OCI-LY7 (cell line): ENCODE data around the gene ATAD5. TPM values are rescaled to one million over a fixed set of nuclear protein-coding genes. Genes with fewer than 3 reads are reported as not detected.
"Not testable (repeated sequence)": the region's sequence is repeated elsewhere in the genome, so short reads cannot be mapped to it uniquely, and the experiment has no call there.

ENCODE experiments used
- BruUV-seq: library from RNA; stranded (reverse); fragments of 400-500 nt; replicated peaks from 2 replicates; lab custom pipeline; 2021; lab: Mats Ljungman, UMichigan
- CTCF ChIA-PET: fragments of 300-600 bp; sonication (Branson Sonifier 250); formaldehyde crosslinking; loops from one replicate; lab custom pipeline; 2022; ENCODE audit warnings: antibody characterized with exemption; ENCODE audit not compliant: unreplicated experiment; lab: Charles Lee
- POLR2A ChIA-PET: fragments of 300-600 bp; sonication (Branson Sonifier 250); formaldehyde crosslinking; loops from one replicate; lab custom pipeline; 2022; ENCODE audit warnings: antibody characterized with exemption; lab: Charles Lee
- DNase-seq: peaks from one replicate; pipeline ENCODE4 v3.0.0-alpha.2; 2015; ENCODE audit warnings: low spot score
- H2AFZ ChIP-seq: fragments of 200-600 bp; sonication (generic), shearing (Covaris generic); 2 replicates; pipeline ENCODE4 v1.6.1; 2014; ENCODE audit warnings: mild to moderate bottlenecking, antibody characterized with exemption, low read length, moderate library complexity
- H3K27ac ChIP-seq: fragments of 200-600 bp; sonication (generic); 2 replicates; pipeline ENCODE4 v1.5.1; 2014; ENCODE audit warnings: mixed run types, low read depth, mild to moderate bottlenecking, moderate library complexity, low read length, inconsistent platforms; ENCODE audit not compliant: poor library complexity, severe bottlenecking
- H3K36me3 ChIP-seq: fragments of 200-600 bp; sonication (generic); 2 replicates; pipeline ENCODE4 v1.6.1; 2014; ENCODE audit warnings: mild to moderate bottlenecking, antibody characterized with exemption, low read length, moderate library complexity, mixed read lengths; ENCODE audit not compliant: insufficient read depth
- H3K4me1 ChIP-seq: fragments of 200-600 bp; sonication (generic); 2 replicates; pipeline ENCODE4 v1.5.1; 2014; ENCODE audit warnings: mild to moderate bottlenecking, low read length; ENCODE audit not compliant: insufficient read depth, poor library complexity, severe bottlenecking
- H3K4me2 ChIP-seq: fragments of 200-600 bp; sonication (generic); 2 replicates; pipeline ENCODE4 v1.6.1; 2014; ENCODE audit warnings: mild to moderate bottlenecking, low read length
- H3K4me3 ChIP-seq: fragments of 200-600 bp; sonication (generic); 2 replicates; pipeline ENCODE4 v1.5.1; 2014; ENCODE audit warnings: mild to moderate bottlenecking, low read depth, low read length; ENCODE audit not compliant: poor library complexity, severe bottlenecking
- H3K79me2 ChIP-seq: fragments of 200-600 bp; sonication (generic); 2 replicates; pipeline ENCODE4 v1.6.1; 2016; ENCODE audit warnings: low read depth, mild to moderate bottlenecking, low read length, moderate library complexity, mixed read lengths; ENCODE audit not compliant: insufficient read depth
- H3K9me2 ChIP-seq: fragments of 200-600 bp; sonication (generic); 2 replicates; pipeline ENCODE4 v1.6.1; 2016; ENCODE audit warnings: mild to moderate bottlenecking, low read length, mixed read lengths; ENCODE audit not compliant: insufficient read depth
- H3K9me3 ChIP-seq: fragments of 200-600 bp; sonication (generic); 2 replicates; pipeline ENCODE4 v1.6.1; 2014; ENCODE audit warnings: mild to moderate bottlenecking, mixed run types, low read length, mixed read lengths
- H4K20me1 ChIP-seq: fragments of 200-600 bp; sonication (generic); 2 replicates; pipeline ENCODE4 v1.6.1; 2014; ENCODE audit warnings: mild to moderate bottlenecking, antibody characterized with exemption, low read length, moderate library complexity, mixed read lengths; ENCODE audit not compliant: insufficient read depth
- CTCF ChIP-seq: fragments of 200-600 bp; sonication (generic); conservative IDR thresholded peaks from 2 replicates; pipeline ENCODE4 v1.5.1; 2014; ENCODE audit warnings: mild to moderate bottlenecking, antibody characterized with exemption, low read length, moderate library complexity, mixed read lengths
- EZH2phosphoT487 ChIP-seq: fragments of 200-600 bp; sonication (generic); IDR thresholded peaks from 2 replicates; pipeline ENCODE4 v1.6.1; 2018; ENCODE audit warnings: low read depth, borderline replicate concordance, mild to moderate bottlenecking, mixed run types, antibody characterized with exemption, low read length, moderate library complexity, mixed read lengths
- intact Hi-C: fragments of 100-400 bp; cut with micrococcal nuclease; formaldehyde crosslinking; loops from one replicate; pipeline ENCODE4 v1.10.0; 2022; ENCODE audit not compliant: unreplicated experiment
- total RNA-seq, 2 experiments: library from RNA; depleted of rRNA in 1 of 2; stranded (reverse); fragments of >200 nt in 1 of 2; shearing (Covaris generic) in 1 of 2; gene quantifications; 2 replicates each; pipeline ENCODE4 v1.2.3, GENCODE V29; 2014 to 2022

The ATAD5 gene
- total RNA-seq, 2 experiments from 2014 or later = 21.4 to 35.9 TPM

- CTCF ChIA-PET = no interaction called here
- Histone ChIP-seq H4K20me1 (peaks cover 8% of the 10 kb centered on the region; the same call in 1 of the 2 replicates), H3K79me2 (peaks cover 73% of the 10 kb centered on the region), H3K4me1 (peaks cover 54% of the 10 kb centered on the region), H3K9me2 (no peaks in the 10 kb centered on the region), H3K4me3 (peak overlapping the region; percentile 80), H3K4me2 (peak overlapping the region; percentile 99), H2AFZ (no peak overlapping the region), H3K27ac (peak overlapping the region; percentile 85), H3K36me3 (peaks cover 23% of the 10 kb centered on the region), H3K9me3 (no peaks in the 10 kb centered on the region)
- BruUV-seq = TSS peak; percentile 46
- intact Hi-C loops = loop anchor here (5.0 kb wide), 3 partner anchors 90 to 220 kb away; no protein-coding TSS in a partner anchor
- peak; percentile 37 for DNase-seq
- peak; percentile 57 for TF ChIP-seq CTCF
- no peak for TF ChIP-seq EZH2phosphoT487
- POLR2A ChIA-PET = interaction anchor here (1.2 to 7.5 kb wide), 3 partner anchors 12 to 18 kb away, joined by 3 to 79 read pairs (median 7); no protein-coding TSS in a partner anchor
Observed at GRCh38 chr17:30821871-30822723, 9.7 kb upstream of the ATAD5 start.

- Histone ChIP-seq H3K4me3 (peak overlapping the region; percentile 80), H3K4me1 (peaks cover 54% of the 10 kb centered on the region), H3K36me3 (peaks cover 16% of the 10 kb centered on the region), H3K4me2 (peak overlapping the region; percentile 99), H3K79me2 (peaks cover 65% of the 10 kb centered on the region), H3K27ac (peak overlapping the region; percentile 85)
- H2AFZ ChIP-seq, H4K20me1 ChIP-seq, BruUV-seq, H3K9me3 ChIP-seq, CTCF ChIA-PET, H3K9me2 ChIP-seq: not testable (repeated sequence)
- intact Hi-C loops = loop anchor here (5.0 kb wide), 3 partner anchors 91 to 221 kb away; no protein-coding TSS in a partner anchor
- POLR2A ChIA-PET = interaction anchor here (0.9 to 7.5 kb wide), 2 partner anchors 13 to 94 kb away, joined by 5 to 79 read pairs; no protein-coding TSS in a partner anchor
- DNase-seq = peak; percentile 57
Observed at GRCh38 chr17:30822919-30823318, 8.8 kb upstream of the ATAD5 start.

- Histone ChIP-seq H3K4me3 (peak overlapping the region; percentile 80), H3K36me3 (peaks cover 11% of the 10 kb centered on the region), H3K9me3 (no peaks in the 10 kb centered on the region), H3K79me2 (peaks cover 60% of the 10 kb centered on the region), H3K4me1 (peaks cover 54% of the 10 kb centered on the region), H3K4me2 (peak overlapping the region; percentile 99), H2AFZ (no peak overlapping the region), H4K20me1 (peaks cover 8% of the 10 kb centered on the region; the same call in 1 of the 2 replicates), H3K9me2 (no peaks in the 10 kb centered on the region), H3K27ac (peak overlapping the region; percentile 85)
- CTCF ChIA-PET = interaction anchor here (0.6 to 2.0 kb wide), 2 partner anchors 14 to 113 kb away, joined by 3 to 5 read pairs; no protein-coding TSS in a partner anchor
- intact Hi-C loops = loop anchor here (5.0 kb wide), 3 partner anchors 91 to 221 kb away; no protein-coding TSS in a partner anchor
- POLR2A ChIA-PET = interaction anchor here (0.9 to 7.5 kb wide), 3 partner anchors 13 to 95 kb away, joined by 5 to 79 read pairs (median 7); no protein-coding TSS in a partner anchor
- TF ChIP-seq EZH2phosphoT487 = no peak
- no peak for TF ChIP-seq CTCF
- no peak for DNase-seq
- BruUV-seq = no TSS peak
Observed at GRCh38 chr17:30823421-30823820, 8.3 kb upstream of the ATAD5 start.
